Stimulated activated CD8-positive, alpha-beta memory T cell treated with anti-CD3 and anti-CD28 coated beads, Interleukin-15, amount 100 ng/mL, for 4 hours (primary cell): ENCODE results near the gene ANKRD23.
"Not testable (repeated sequence)": the region's sequence is repeated elsewhere in the genome, so short reads cannot be mapped to it uniquely, and the experiment has no call there.

ENCODE experiments used
- DNase-seq, 2 donors: peaks; one replicate each; pipeline ENCODE4 v3.0.0-alpha.2; 2020; ENCODE audit warnings: low read depth in 2 of 2

ANKRD23 gene

DNA sequence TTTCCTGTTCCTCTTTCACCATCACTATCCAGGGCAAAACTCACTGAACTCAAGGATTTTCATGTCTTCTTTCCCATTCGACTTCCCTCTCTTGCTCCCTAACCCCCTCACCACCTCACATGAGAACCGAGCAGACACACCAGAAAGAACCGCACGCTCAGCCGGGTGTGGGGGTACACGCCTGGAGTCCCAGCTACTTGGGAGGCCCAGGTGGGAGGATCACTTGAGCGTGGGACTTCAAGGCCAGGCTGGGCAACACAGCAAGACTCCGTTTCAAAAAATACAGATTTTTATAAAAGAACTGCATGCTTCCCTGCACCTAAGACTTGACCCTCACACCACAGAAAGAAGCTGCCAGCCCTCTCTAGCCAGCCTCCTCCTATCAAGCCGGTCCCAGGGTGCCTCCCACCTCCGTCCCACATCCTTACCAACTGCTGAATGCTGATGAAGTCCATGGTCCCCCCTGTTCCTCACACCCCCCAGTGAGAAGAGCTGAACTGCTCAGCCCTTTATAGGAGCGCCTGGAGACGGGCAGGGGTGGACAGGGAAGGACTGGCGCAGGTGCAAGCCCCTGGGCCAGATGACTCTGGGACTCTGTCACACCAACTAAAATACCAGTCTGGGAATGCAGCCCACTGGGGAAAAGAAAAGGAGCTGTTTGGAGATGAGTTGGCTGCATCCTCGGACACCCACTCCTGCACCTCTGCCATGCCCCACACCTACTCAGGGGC is at the start of gene ANKRD23:
ANKRD23 (minus strand) TSS at position 484 of the 731 bp plus-strand sequence; CDS start at position 455, 29 bp downstream.
- DNase-seq, result no peak

DNA sequence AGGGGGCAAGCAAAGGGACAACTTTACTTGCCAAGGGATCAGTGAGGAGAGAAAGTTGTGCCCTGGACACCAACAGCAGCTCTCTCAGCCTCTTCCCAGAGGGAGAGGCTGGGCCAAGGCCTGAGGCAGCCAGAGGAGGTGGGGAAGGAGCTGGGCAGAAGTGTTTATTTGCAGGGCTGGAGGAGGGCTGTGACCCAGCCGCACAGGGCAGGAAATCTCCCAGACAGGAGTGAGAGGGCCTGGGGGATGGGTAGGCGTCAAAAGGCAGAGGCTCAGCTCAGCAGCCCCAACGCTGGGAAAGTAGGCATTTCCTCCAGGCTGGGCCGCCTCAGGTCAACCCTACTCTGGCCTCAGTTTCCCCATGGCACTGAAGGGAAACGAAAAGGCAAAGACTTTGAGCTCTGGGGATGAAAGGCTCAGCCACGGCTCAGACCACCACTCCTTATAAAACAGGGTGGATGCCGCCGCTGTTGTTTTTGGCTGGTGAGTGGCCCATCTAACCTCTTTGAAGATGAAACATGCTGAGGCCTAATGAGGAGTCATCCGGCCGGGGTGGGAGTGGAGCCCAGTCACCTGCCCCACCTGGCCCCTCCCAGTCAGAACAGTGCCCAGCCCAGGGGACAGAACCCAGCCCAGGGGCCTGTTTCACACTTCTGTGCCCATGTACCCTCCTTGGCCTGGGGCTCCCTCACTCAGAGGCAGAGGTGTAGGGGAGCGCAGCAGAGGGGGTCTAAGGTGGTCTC is 47.9 kb upstream of the ANKRD23 start:
- DNase-seq, result no peak

DNA sequence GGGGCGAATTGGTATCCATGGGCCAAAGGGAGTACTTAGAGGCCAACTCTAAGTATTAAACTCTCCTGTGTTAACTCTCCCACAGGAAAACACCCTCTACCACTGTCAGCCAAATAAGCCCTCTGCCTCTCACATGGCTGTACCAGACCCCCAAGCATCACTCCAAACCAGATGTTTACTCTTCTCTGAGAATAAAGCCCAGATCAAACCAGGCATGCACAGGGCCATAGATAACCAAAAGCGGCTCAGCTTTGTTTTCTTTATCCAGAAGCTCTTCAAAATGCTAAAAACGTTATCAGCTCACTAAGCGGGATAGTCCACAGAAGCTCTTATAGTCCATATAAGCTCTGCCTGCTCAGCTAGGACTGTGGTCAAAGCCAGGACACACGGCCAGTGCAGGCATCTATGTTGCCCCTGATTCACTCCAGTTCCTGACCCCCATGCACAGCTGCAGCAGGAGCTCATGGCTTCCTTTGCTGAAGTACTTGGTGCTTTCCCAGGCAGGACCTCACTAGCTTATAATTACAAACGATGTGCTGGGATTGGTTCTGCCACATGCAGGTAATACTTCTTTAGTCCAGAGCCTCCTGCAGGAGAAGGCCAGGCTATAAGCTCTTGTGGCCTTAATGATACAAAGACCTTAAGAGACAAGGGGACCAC is 47.0 kb upstream of the ANKRD23 start:
- no peak for DNase-seq

DNA sequence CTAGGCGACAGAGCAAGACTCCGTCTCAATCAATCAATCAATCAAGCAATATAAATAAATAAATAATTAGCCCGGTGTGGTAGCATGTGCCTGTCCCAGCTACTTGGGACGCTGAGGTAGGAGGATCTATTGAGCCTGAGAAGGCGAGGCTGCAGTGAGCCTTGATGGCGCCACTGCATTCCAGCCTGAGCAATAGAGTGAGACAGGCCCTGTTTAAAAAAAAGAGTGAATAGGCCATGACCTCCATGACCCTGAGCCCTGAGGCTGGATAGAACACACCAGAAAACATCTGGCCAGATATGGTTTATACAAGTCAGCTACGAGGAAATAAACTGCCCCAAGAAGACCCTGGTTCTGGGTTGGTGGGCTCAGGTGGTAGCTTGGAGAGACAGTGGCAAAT is 46.4 kb upstream of the ANKRD23 start:
- no peak for DNase-seq

DNA sequence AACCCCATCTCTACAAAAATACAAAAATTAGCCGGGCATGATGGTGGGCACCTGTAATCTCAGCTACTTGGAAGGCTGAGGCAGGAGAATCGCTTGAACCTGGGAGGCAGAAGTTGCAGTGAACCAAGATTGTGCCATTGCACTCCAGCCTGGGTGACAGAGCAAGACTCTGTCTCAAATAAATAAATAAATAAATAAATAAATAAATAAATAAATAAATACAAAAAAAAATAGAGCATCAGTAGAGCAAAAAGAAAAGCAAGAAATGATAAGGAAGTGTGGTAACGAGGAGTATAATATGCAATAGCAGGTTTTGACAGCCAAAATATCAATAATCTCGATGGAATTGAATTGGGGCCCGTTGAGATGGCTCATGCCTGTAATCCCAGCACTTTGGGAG is 45.7 kb upstream of the ANKRD23 start:
- DNase-seq, result not testable (repeated sequence)

DNA sequence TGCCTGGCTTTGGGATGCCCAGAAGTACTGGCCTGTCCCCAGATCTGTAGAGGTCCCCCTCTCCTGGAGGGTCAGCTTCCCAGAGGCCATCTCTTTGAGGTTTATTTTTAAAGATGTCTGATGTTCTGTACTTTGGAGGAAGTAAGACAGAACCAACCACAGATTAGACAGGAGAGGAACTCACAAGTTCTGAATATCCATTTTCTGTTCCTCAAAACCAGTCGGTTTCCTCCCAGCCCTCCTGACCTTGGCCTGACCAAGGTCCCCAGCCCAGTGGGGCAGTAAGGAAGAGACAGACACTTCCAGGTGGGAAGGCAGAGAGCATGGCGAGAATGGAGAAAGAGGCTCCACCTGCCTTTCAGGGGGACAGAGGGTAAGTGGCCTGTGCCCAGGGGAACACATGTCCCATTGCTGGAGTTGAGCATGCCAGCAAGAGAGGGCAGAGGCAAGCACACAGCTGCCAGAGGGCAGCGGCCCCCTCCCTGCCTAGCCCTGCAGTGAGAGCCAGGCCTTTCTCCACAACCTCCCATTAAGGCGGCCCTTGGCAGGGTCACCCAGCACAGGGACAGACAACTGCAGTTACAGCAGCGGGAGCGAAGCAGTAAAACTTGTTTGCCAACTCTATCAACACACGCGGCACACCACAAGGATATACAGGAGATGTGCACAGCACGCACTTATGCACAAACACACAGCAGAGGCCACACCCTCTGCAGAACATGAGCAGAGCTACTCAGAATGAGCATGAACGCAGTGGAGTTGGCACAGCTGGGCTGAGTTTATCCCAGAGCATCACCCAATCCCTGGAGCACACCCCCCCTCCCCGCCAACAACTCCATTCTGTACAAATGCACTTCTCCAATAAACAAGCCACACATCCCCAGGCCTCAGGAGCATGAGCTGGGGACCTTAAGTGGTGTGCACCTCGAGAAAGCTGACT is 44.5 kb upstream of the ANKRD23 start:
- DNase-seq, result no peak

DNA sequence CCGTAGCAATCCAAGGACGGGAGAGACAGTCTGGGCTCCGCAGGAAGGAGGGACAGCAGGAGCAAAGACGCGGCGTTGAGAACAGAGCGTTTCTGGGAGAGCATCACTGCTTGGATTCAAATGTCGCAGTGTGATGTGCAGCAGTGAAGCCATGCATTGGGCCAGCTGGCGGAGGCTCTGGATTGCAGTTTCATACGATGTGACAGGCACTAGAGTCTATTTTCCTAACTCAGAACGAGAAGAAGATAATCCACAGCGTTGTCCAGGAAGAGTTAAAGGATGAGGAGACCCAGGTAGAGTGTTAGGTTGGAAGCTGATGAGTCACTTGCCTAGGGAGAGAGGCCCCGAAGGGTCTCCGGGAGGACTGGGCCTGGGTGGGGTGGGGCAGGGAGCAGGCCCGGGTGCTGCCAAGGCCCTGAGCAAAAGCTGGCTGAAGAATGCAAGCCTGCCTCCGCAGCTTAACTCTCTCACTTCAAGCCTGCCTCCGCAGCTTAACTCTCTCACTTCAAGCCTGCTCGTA is 43.7 kb upstream of the ANKRD23 start:
- DNase-seq, result no peak

DNA sequence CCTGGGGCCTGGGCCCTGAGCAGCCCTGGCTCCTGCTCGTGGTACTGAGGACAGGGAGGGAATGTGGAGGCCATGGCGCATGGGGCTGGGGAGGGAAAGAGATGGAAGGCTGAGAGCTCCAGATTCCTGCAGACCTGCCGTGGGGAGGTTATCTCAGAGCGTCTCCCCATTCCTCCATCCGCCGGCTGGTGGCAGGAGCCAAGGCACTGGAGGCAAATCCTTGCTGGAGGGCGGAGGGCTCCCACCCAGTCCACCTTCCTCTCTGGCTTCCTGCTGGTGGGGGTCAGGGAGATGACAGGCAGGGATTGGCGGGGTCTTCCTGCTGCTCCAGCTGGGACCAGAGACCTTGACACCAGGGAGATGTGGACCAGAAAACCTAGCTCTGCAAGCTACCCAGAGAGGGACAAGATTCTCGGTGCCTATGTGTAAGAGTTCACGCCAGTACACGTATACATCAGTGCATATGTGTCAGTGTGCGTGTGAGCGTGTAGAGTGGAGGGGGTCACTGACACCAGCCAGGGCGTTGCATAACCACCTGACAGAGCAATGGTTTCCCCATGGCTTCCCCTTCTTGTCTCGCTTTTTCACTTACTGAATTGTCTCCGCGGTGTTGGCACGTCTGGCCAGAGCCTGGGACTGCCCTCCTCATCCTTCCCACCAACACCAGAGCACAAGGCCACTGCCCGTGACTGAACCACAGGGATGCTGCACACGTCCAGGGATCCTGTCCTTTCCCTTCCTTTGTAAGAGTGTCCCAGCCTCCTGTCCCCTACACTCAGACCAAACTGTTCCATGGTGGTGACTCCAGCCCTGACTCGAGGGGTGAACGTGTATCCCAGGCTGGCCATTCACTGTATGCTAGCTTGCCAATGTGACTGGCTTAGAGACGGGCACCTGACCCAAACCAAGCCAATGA is 41.9 kb upstream of the ANKRD23 start:
- no peak for DNase-seq

DNA sequence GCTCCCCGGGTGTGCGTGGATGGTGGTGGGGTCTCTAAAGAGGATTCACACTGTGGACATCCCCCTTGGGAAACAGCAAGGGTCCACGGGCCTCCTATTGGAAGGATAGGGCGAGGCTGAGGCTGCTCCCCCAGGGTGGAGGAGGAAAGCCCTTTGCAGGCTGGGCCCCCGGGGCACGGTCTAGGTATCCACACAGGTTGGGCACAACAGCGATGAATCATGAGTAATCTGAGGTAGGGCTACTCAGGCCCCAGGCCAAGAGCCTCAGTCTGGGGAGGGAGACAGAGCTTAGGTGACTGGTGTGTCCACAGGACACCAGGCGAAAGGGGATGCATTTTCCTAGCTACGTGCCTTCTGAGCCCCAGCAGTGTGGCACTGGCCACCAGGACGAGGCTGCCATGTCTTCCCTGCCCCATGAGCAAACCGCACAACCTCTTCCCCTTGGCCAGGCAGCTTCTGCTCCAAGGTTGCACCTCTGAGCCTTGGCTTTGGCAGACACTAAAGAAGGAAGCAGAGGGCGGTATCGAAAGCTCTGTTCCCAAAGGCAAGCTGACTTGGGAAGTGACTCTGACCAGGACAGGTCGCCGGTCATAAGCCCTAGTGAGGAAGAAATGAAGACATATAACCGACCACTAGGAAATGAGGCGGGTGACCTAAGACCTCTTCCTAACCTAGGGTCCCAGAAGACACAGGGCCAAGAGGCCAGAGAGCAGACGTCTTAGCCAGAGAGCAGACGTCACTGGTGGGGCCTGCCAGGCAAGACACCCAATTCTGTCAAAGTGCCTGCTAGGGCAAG is 40.7 kb upstream of the ANKRD23 start:
- no peak for DNase-seq

DNA sequence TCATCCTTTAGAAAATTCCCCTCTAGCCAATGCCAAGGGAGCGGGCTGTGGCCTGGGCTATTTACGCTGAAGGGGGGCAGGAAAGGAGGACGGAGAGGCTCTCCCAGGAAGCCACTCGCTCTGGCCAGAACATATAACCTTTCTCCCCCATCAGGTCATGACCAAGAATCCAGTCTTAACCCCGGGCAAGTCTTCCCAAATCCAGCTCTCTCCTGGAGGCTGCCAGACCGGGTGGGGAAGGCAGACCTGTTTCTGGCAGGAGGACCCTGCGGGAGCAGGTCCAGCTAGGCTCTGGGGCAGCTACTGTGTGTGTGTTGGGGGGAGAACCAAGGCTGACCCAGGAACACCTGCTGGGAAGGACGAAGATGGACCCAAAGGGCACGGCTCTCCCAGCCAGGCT is 39.5 kb upstream of the ANKRD23 start:
- DNase-seq, result no peak

DNA sequence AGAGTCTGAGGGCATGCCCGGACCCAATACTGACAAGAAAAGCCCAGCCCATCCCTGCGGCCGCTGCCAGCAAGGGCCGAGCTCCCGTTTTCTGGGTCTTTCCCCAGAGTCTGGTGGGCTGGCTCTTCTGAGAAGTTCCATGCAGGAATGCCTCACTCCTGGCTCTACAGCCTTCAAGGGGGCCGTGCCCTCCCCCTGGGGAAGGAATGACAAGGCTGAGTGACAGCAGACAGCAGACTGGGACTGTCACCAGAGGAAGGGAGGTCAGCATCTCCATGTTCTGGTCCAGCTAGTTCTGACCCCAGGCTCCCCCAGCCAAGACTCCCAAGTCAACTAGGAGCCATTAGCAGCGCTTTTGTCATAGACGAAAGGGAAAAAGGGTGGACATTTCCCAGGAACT is 39.1 kb upstream of the ANKRD23 start:
- no peak for DNase-seq

DNA sequence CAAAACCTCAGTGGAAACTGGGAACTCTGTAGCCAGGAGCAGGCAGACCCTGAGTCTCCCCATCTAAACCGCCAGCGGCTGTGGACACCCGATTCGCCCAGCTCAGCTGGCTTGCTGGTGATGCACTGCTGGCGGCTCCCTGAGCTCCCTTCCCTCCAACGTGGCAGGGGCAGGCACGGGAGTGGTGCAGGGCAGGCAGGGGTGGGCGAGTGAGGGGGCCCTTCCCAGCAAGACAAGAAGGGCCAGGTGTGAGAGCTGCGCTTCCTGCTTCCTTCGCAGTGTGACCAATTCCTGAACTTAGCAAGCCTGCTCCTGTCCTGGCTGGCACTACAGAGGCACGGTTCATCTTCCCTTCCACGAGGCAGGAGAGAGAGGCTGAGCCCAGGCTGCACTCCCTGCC is 38.4 kb upstream of the ANKRD23 start:
- DNase-seq, result no peak

DNA sequence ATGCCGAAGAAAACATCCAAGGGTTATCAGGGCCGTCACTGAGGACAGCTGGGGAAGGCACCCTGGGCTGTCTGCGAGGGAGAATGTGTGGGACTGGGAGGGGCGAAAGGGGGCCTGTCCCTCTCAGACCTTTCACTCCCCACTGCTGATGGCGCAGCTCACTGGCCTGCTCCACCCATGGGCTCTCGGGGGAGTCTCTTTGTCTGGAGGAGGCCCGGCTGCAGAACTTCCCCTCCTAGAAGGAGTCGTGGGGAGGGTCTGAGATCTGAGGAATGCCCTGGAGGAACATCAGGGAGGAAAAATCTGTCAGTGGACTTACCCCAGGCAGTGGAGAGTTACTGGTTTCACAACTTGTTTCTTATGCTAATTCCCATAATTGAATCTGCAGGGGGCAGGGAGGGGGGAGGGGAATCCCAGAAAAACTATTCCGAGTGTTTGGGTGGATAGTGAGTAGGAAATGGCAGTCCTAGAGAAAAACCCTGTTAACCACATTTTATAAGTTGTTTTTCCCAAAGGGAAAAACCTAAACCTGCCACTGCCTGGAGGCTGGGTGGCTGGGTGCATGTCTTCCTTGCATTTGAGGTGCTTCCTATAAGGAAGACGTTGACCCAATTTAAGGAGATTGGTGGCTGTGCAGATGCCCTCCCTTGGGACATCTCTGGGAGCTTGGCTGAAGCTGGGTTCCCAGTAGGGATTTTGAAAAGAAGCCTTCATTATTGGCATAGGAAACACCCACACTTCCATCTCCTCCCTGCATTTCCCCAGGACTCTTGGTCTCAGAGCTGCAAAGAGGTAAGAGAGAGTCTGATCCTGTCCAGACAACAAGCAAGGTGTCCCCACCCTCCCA is 37.8 kb upstream of the ANKRD23 start:
- DNase-seq, result no peak

DNA sequence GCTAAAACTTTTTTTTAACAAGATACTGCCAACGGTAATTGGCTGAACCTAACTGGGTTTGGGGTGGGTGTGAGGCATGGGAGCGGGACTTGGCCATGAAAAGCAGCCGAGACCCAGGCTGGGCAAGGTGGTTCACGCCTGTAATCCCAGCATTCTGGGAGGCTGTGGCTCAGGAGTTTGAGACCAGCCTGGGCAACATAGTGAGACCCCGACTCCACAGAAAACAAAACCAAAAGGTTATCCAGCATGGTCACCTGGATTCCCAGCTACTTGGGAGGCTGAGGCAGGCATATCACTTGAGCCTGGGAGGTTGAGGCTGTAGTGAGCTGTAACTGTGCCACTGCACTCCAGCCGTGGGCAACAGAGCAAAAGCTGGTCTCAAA is 37.1 kb upstream of the ANKRD23 start:
- DNase-seq, result no peak

DNA sequence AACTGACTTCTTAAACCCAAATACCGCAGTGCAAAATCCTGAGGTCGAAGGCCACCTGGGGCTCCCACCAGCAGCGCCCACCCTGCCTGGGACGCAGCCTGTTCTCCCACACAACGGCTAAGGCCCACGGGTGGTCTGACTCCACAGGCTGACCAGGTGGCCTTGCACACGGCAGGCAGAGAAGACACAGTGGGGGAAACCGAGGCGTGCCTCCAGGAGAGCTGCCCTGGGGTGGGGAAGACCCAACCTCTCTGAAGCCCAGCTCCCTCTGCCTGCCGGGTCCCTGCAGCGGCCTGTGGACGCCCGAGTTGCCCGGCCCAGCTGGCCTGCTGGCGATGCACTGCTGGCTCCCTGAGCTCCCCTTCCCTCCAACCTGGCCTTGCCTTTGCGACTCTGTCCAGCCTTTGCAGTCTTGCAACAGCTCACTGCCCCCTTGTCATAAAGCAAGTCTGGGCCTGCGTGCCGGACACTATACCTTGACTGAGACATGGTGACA is 35.8 kb upstream of the ANKRD23 start:
- DNase-seq, result no peak

DNA sequence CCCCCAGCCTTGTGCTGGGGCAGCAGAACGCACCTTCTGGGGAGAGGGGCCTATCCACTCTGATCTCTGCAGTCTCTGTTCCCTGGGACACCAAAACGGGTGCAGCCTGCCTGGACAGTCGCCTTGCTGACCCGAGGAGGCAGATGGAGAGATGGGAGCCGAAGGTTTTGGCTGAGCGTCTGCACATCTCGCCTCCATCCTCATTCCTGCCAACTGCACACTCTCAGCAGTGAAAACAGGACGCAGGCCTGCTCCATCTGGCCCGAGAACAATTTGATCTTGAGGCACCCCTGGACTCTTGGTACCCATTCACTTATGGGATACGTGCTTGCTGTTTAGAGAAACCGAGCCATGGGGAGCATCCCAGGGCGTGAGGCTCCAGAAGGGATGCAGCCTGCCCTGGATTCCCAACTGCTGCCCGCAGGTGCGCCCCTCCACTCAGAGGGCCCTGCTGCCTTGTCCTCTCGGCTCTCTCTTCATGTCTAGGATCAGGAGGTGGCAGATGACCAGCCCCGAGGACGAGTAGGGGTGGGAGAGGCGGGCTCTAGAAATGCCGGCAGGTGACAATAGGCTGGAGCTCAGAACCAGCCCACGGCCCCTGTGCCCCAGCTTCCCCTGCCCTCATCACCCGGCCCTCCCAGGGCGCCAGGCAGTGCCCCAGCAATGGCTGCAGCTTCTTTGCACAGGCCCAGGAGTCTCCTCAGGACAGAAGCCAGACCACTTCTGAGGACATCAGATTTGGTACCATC is 35.1 kb upstream of the ANKRD23 start:
- DNase-seq, result no peak

DNA sequence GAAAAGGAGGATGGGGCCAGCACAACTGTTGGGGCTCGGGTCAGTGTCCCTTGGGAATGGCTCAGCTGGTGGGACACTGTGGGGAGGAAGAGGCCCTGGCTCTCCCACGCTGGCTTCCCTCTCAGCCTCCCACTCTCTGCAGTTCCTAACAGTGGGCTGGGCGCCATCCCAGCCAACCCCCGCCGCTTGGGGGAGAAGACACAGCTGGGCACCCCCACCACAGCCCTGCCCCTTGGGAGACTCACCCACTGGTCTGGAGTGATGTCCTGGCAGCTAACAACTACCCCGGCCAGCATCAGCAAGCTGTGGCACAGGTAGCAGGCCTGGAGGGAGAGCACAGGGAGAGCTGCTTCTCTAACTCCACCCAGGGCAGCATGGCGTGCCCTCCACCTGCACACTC is 34.4 kb upstream of the ANKRD23 start:
- DNase-seq, result no peak

DNA sequence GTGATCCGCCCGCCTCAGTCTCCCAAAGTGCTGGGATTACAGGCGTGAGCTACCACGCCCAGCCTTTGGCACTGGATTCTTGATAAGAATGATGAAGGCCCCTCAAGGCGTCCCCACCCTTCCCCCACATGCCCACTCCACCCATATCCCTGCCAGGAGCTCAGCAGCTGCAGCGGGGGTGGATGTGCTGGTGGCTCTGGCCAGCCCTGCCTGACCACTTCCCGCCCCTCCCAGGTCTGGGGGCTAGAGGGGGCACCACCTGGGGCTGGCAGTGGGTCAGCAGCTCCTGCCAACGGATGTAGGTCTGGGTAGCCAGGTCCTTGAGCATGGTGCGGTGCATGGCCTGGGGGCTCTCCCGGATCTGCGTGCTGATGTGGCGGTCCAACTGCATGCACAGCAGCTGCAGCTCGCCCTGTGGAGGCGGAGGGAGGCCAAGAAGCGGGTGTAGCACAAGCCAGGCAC is 33.8 kb upstream of the ANKRD23 start:
- no peak for DNase-seq
